K562 (cell line): Measurements from ENCODE around the gene THAP12. TPM values are rescaled to one million over a fixed set of nuclear protein-coding genes. Genes with fewer than 3 reads are reported as not detected.

Experiments
- CTBP1 ChIP-seq: fragments of 450-650 bp; IDR thresholded peaks from 2 replicates; pipeline ENCODE4 v1.6.1; 2016; ENCODE audit warnings: borderline replicate concordance
- MAZ ChIP-seq, 2 experiments: fragments of 450-650 bp in 1 of 2; sonication (generic) in 1 of 2; formaldehyde crosslinking; IDR thresholded peaks in 1 of 2; conservative IDR thresholded peaks in 1 of 2; 2 replicates each; pipeline versions ENCODE4 v1.4.0 to v1.5.0; 2020; ENCODE audit warnings: mild to moderate bottlenecking in 1 of 2, missing genetic modification reagents in 1 of 2
- MTA3 ChIP-seq: fragments of 450-650 bp; formaldehyde crosslinking; IDR thresholded peaks from 2 replicates; pipeline ENCODE4 v1.6.1; 2017; ENCODE audit warnings: mild to moderate bottlenecking, borderline replicate concordance
- MYC ChIP-seq, 2 experiments: fragments of 250-450 bp in 1 of 2; sonication (Bioruptor Pico) in 1 of 2; IDR thresholded peaks; 2 replicates each; pipeline versions ENCODE4 v1.5.1 to v1.6.1; 2012 to 2021; ENCODE audit warnings: low read depth in 2 of 2, borderline replicate concordance in 1 of 2, improper control_type of control experiment in 1 of 2, low read length in 1 of 2, mild to moderate bottlenecking in 1 of 2, moderate library complexity in 1 of 2
- NELFE ChIP-seq: IDR thresholded peaks from 2 replicates; pipeline ENCODE4 v1.6.1; 2011; ENCODE audit warnings: mild to moderate bottlenecking; ENCODE audit not compliant: insufficient read depth, insufficient read length
- PRMT5 ChIP-seq: sonication (generic); formaldehyde crosslinking; IDR thresholded peaks from 2 replicates; pipeline ENCODE4 v1.5.0; 2020; ENCODE audit warnings: missing genetic modification reagents
- RBM25 ChIP-seq: fragments of 200-400 bp; formaldehyde crosslinking; IDR thresholded peaks from 2 replicates; pipeline ENCODE4 v1.6.1; 2018; ENCODE audit warnings: low read length, low read depth, moderate library complexity; ENCODE audit not compliant: severe bottlenecking
- SP1 ChIP-seq: sonication (generic); formaldehyde crosslinking; IDR thresholded peaks from 2 replicates; pipeline ENCODE4 v1.8.1; 2022; ENCODE audit warnings: mild to moderate bottlenecking, missing genetic modification reagents
- STAT5B ChIP-seq: fragments of 250-450 bp; sonication (Bioruptor Pico); IDR thresholded peaks from 2 replicates; pipeline ENCODE4 v1.8.0; 2021; ENCODE audit warnings: mild to moderate bottlenecking, inconsistent platforms
- ZBTB7A ChIP-seq: IDR thresholded peaks from 2 replicates; pipeline ENCODE4 v1.6.1; 2011; ENCODE audit warnings: low read depth, mild to moderate bottlenecking, low read length, moderate library complexity, borderline replicate concordance; ENCODE audit not compliant: control insufficient read depth
- ZNF134 ChIP-seq: fragments of 250-450 bp; sonication (Bioruptor Pico); conservative IDR thresholded peaks from 2 replicates; pipeline ENCODE4 v1.4.0; 2020
- ZNF347 ChIP-seq: fragments of 450-650 bp; formaldehyde crosslinking; IDR thresholded peaks from 2 replicates; pipeline ENCODE4 v1.4.0; 2020; ENCODE audit warnings: low read depth, mild to moderate bottlenecking, moderate library complexity
- ZSCAN29 ChIP-seq: fragments of 450-650 bp; IDR thresholded peaks from 2 replicates; pipeline ENCODE4 v1.6.1; 2017
- ZSCAN32 ChIP-seq: fragments of 450-650 bp; formaldehyde crosslinking; IDR thresholded peaks from 2 replicates; pipeline ENCODE4 v1.4.0; 2020; ENCODE audit warnings: mild to moderate bottlenecking, moderate library complexity
- polyA plus RNA-seq, 8 experiments: library from polyadenylated mRNA; depleted of rRNA in 4 of 8; stranded (reverse) in 5 of 8; unstranded in 3 of 8; fragments of >200 nt; fragmentation: Nextera tagmentation in 2 of 8; fragmentation: Illumina TruSeq in 1 of 8; extraction: Ambion mirVana in 2 of 8; extraction: Trizol in 1 of 8; gene quantifications; 2 replicates each; pipeline versions ENCODE4 v1.2.1 to v1.2.3, GENCODE V29; 2011 to 2014; ENCODE audit warnings: inconsistent platforms in 1 of 8, missing spikeins in 1 of 8
- total RNA-seq, 7 experiments: library from RNA; depleted of rRNA in 6 of 7; stranded (reverse); fragments of >200 nt in 6 of 7; fragmentation: Illumina TruSeq in 2 of 7; extraction: Trizol in 2 of 7; gene quantifications; 2 replicates each; pipeline versions ENCODE4 v1.2.1 to v1.2.3, GENCODE V29; 2011 to 2021; ENCODE audit warnings: low replicate concordance in 1 of 7
- TF ChIP-seq, protein P1 (sequence below), 2 experiments: fragments of 450-650 bp; formaldehyde crosslinking in 1 of 2; IDR thresholded peaks; 2 replicates each; pipeline versions ENCODE4 v1.4.0 to v1.6.1; 2014 to 2020; ENCODE audit warnings: mild to moderate bottlenecking in 2 of 2, borderline replicate concordance in 1 of 2, low read depth in 1 of 2
- TF ChIP-seq, protein P2 (sequence below): fragments of 450-650 bp; IDR thresholded peaks from 2 replicates; pipeline ENCODE4 v1.6.1; 2018; ENCODE audit warnings: mild to moderate bottlenecking, low read depth; ENCODE audit not compliant: partially characterized antibody

THAP12 gene
- total and polyA plus RNA-seq, 9 of the 15 experiments (the other 6 are each of a cell fraction or from before 2014, with no cell fraction given) = 28.1 to 103 (median 57.8) TPM

DNA sequence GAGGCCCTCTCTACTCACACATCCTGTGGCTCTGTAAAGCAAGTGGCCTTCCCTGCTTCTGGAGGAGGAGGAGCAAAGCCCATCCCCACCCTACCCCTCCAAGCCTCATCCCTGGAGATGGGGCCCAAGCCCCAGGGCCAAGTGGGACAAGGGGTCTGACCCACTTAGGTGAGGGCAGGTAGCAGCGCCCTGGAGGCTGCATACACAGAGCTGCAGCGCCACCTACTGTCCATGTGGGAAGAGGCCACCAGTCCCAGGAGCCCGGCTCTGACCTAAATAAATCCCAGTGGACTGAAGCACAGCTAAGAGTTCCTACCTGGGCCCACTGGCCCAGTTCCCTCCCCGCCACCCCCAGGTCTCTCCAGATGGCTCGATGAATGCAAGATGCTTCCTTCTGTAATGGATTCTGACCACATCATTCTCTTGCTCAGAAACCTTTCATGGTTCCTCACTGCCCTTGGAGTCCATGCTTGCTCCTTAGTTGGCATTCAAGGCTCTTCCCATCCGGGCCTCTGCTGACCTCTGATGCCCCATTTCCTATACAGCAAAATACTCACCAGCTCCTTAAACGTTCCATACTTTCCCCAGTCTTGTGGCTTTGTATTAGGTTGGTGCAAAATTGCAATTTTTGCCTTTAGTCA is 62.1 kb downstream of the THAP12 start (continued):
- TF ChIP-seq, protein P1, sequence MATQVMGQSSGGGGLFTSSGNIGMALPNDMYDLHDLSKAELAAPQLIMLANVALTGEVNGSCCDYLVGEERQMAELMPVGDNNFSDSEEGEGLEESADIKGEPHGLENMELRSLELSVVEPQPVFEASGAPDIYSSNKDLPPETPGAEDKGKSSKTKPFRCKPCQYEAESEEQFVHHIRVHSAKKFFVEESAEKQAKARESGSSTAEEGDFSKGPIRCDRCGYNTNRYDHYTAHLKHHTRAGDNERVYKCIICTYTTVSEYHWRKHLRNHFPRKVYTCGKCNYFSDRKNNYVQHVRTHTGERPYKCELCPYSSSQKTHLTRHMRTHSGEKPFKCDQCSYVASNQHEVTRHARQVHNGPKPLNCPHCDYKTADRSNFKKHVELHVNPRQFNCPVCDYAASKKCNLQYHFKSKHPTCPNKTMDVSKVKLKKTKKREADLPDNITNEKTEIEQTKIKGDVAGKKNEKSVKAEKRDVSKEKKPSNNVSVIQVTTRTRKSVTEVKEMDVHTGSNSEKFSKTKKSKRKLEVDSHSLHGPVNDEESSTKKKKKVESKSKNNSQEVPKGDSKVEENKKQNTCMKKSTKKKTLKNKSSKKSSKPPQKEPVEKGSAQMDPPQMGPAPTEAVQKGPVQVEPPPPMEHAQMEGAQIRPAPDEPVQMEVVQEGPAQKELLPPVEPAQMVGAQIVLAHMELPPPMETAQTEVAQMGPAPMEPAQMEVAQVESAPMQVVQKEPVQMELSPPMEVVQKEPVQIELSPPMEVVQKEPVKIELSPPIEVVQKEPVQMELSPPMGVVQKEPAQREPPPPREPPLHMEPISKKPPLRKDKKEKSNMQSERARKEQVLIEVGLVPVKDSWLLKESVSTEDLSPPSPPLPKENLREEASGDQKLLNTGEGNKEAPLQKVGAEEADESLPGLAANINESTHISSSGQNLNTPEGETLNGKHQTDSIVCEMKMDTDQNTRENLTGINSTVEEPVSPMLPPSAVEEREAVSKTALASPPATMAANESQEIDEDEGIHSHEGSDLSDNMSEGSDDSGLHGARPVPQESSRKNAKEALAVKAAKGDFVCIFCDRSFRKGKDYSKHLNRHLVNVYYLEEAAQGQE (IDR thresholded peaks at IDR 0.05; ENCODE audit: borderline replicate concordance) = peak; percentile 84
- TF ChIP-seq, protein P1 (CRISPR knock-in tag; IDR thresholded peaks at IDR 0.05; ENCODE audit: low read depth) = no peak
- TF ChIP-seq, protein P2, sequence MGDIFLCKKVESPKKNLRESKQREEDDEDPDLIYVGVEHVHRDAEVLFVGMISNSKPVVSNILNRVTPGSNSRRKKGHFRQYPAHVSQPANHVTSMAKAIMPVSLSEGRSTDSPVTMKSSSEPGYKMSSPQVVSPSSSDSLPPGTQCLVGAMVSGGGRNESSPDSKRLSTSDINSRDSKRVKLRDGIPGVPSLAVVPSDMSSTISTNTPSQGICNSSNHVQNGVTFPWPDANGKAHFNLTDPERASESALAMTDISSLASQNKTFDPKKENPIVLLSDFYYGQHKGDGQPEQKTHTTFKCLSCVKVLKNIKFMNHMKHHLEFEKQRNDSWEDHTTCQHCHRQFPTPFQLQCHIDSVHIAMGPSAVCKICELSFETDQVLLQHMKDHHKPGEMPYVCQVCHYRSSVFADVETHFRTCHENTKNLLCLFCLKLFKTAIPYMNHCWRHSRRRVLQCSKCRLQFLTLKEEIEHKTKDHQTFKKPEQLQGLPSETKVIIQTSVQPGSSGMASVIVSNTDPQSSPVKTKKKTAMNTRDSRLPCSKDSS = no peak
- TF ChIP-seq MTA3 = 0 out of 2 replicates have a peak, but pooled peaks have one; percentile 23
- TF ChIP-seq SP1 (CRISPR knock-in tag) = 0 out of 2 replicates have a peak, but pooled peaks have one; percentile 21
- TF ChIP-seq CTBP1 = peak; percentile 53; the same call in 1 of the 2 replicates
- TF ChIP-seq MYC (IDR thresholded peaks at IDR 0.05; ENCODE audit: low read depth, low read length) = 0 out of 2 replicates have a peak, but pooled peaks have one; percentile 36
- TF ChIP-seq MYC (CRISPR knock-in tag; IDR thresholded peaks at IDR 0.05; ENCODE audit: borderline replicate concordance, low read depth) = no peak
- TF ChIP-seq NELFE = no peak
- TF ChIP-seq ZSCAN32 (CRISPR knock-in tag) = no peak
- 0 out of 4 replicates have a peak, but pooled peaks have one; percentile 29 to 40 for TF ChIP-seq MAZ (CRISPR knock-in tag; conservative IDR thresholded peaks at IDR 0.05 in 1 of 2, IDR thresholded peaks at IDR 0.05 in 1 of 2)
- TF ChIP-seq RBM25 = no peak
- TF ChIP-seq ZSCAN29 = no peak
- TF ChIP-seq ZNF134 = no peak
- no peak for TF ChIP-seq PRMT5 (CRISPR knock-in tag)
- peak; percentile 57; the same call in 1 of the 2 replicates for TF ChIP-seq ZBTB7A
- TF ChIP-seq ZNF347 (CRISPR knock-in tag) = no peak
- no peak for TF ChIP-seq STAT5B (CRISPR knock-in tag)
